Measurements from ENCODE around the gene DDT. TPM values are rescaled to one million over a fixed set of nuclear protein-coding genes. Genes with fewer than 3 reads are reported as not detected.
"Not testable (repeated sequence)": the region's sequence is repeated elsewhere in the genome, so short reads cannot be mapped to it uniquely, and the experiment has no call there.

DDT gene
- total RNA-seq, 1 donor from 2014 or later: 108 TPM

- Mint-ChIP-seq H3K4me3 (ENCODE audit: unreplicated experiment) (no peak overlapping the region), H3K27ac (ENCODE audit: unreplicated experiment) (no peak overlapping the region), H3K9me3 (ENCODE audit: unreplicated experiment) (peaks cover 5% of the 10 kb centered on the region), H3K27me3 (ENCODE audit: unreplicated experiment) (no peaks in the 10 kb centered on the region), H3K4me1 (ENCODE audit: unreplicated experiment) (no peaks in the 10 kb centered on the region), H3K36me3 (ENCODE audit: unreplicated experiment) (peaks cover 57% of the 10 kb centered on the region)
- peak; percentile 46 for DNase-seq (ENCODE audit: extremely low spot score, unreplicated experiment)
- TF ChIP-seq CTCF (IDR thresholded peaks at IDR 0.05): no peak
These were observed 47.7 kb downstream of the DDT start for GRCh38 chr22:23926561-23926960.

GRCh38 chr22:23925020-23925606 is 49.1 kb downstream of the DDT start:
- Mint-ChIP-seq H3K27me3 (ENCODE audit: unreplicated experiment) (no peaks in the 10 kb centered on the region), H3K4me1 (ENCODE audit: unreplicated experiment) (no peaks in the 10 kb centered on the region), H3K9me3 (ENCODE audit: unreplicated experiment) (no peaks in the 10 kb centered on the region), H3K27ac (ENCODE audit: unreplicated experiment) (no peak overlapping the region), H3K36me3 (ENCODE audit: unreplicated experiment) (peaks cover 55% of the 10 kb centered on the region), H3K4me3 (ENCODE audit: unreplicated experiment) (no peak overlapping the region)
- TF ChIP-seq CTCF (IDR thresholded peaks at IDR 0.05): no peak
- peak; percentile 40 for DNase-seq (ENCODE audit: extremely low spot score, unreplicated experiment)

GRCh38 chr22:23922921-23923320 is 51.3 kb downstream of the DDT start:
- no peaks in the 10 kb centered on the region for H3K27me3 Mint-ChIP-seq (ENCODE audit: unreplicated experiment)

GRCh38 chr22:23921586-23922201 is 52.5 kb downstream of the DDT start:
- H3K4me1 Mint-ChIP-seq (ENCODE audit: unreplicated experiment); H3K27me3 Mint-ChIP-seq (ENCODE audit: unreplicated experiment); H3K4me3 Mint-ChIP-seq (ENCODE audit: unreplicated experiment); H3K9me3 Mint-ChIP-seq (ENCODE audit: unreplicated experiment); H3K27ac Mint-ChIP-seq (ENCODE audit: unreplicated experiment): not testable (repeated sequence)
- peak; percentile 46 for DNase-seq (ENCODE audit: extremely low spot score, unreplicated experiment)
- H3K36me3 Mint-ChIP-seq (ENCODE audit: unreplicated experiment): peaks cover 39% of the 10 kb centered on the region

More at GRCh38 chr22:23922921-23923320, 51.3 kb downstream of the DDT start:
- no peak for DNase-seq (ENCODE audit: extremely low spot score, unreplicated experiment)
- H3K27ac Mint-ChIP-seq (ENCODE audit: unreplicated experiment): no peak overlapping the region
- H3K4me1 Mint-ChIP-seq (ENCODE audit: unreplicated experiment): no peaks in the 10 kb centered on the region
- no peak overlapping the region for H3K4me3 Mint-ChIP-seq (ENCODE audit: unreplicated experiment)
- no peak for TF ChIP-seq CTCF (IDR thresholded peaks at IDR 0.05)
- H3K9me3 Mint-ChIP-seq (ENCODE audit: unreplicated experiment): no peaks in the 10 kb centered on the region
- peaks cover 50% of the 10 kb centered on the region for H3K36me3 Mint-ChIP-seq (ENCODE audit: unreplicated experiment)

Other genes starting within 250 kb of the DDT start
- 12.5 TPM in 2 replicates for gene ZNF70, start 223.3 kb downstream of the DDT start, total RNA-seq
- not detected in 2 replicates for gene VPREB3, start 220.0 kb downstream of the DDT start, total RNA-seq
- not detected in 2 replicates for gene C22orf15, start 211.5 kb downstream of the DDT start, total RNA-seq
- 30.6 and 34.0 TPM in 2 replicates for gene CHCHD10, start 206.5 kb downstream of the DDT start, total RNA-seq
- gene MMP11, start 201.6 kb downstream of the DDT start, total RNA-seq: 72.5 and 76.5 TPM in 2 replicates
- gene SMARCB1, start 187.5 kb downstream of the DDT start, total RNA-seq: 126 and 127 TPM in 2 replicates
- gene DERL3, start 135.4 kb downstream of the DDT start, total RNA-seq: 0.52 and 0.56 TPM in 2 replicates
- gene SLC2A11, start 116.6 kb downstream of the DDT start, total RNA-seq: 19.0 and 22.6 TPM in 2 replicates
- gene MIF, start 80.1 kb downstream of the DDT start, total RNA-seq: 354 and 363 TPM in 2 replicates
- not detected in 2 replicates for gene GSTT2B, start 13.2 kb downstream of the DDT start, total RNA-seq
- not detected in 2 replicates for gene DDTL, start 7.6 kb downstream of the DDT start, total RNA-seq
- not detected in 2 replicates for gene GSTT2, start 5.7 kb upstream of the DDT start, total RNA-seq
- not detected in 2 replicates for gene GSTT4, start 31.0 kb upstream of the DDT start, total RNA-seq
- gene CABIN1, start 36.9 kb upstream of the DDT start, total RNA-seq: 53.4 and 55.6 TPM in 2 replicates
- gene SUSD2, start 207.0 kb upstream of the DDT start, total RNA-seq: 4.2 and 4.5 TPM in 2 replicates

All from osteocyte (in vitro differentiated cells).